AG04450 (cell line): ENCODE data around the gene GRIN2C. TPM values are rescaled to one million over a fixed set of nuclear protein-coding genes. Genes with fewer than 3 reads are reported as not detected.

Experiments
- CTCF ChIA-PET: fragments of 300-600, 350-600 bp; formaldehyde crosslinking; extraction: SDS; loops from one replicate; lab custom pipeline; 2022; ENCODE audit warnings: antibody characterized with exemption, inconsistent platforms; lab: Charles Lee
- POLR2A ChIA-PET: fragments of 350-600 bp; formaldehyde crosslinking; extraction: SDS; loops from one replicate; lab custom pipeline; 2021; ENCODE audit warnings: antibody characterized with exemption, inconsistent platforms; lab: Yijun Ruan, JAX
- DNase-seq: peaks from one replicate; pipeline ENCODE4 v3.0.0-alpha.2; 2011; ENCODE audit warnings: low read depth, low spot score
- H3K27ac ChIP-seq: one replicate; pipeline ENCODE4 v1.5.1; 2012; ENCODE audit warnings: low read depth, low read length, control low read depth
- H3K27me3 ChIP-seq: one replicate; pipeline ENCODE4 v1.6.0; 2012; ENCODE audit warnings: low read length; ENCODE audit not compliant: control insufficient read depth, insufficient read depth
- H3K4me3 ChIP-seq: 2 replicates; pipeline ENCODE4 v1.5.1; 2011; ENCODE audit warnings: mild to moderate bottlenecking, low read depth, low read length, control low read depth
- H3K9me3 ChIP-seq: 2 replicates; pipeline ENCODE4 v1.5.1; 2012; ENCODE audit warnings: low read length; ENCODE audit not compliant: control insufficient read depth, insufficient read depth
- polyA plus RNA-seq: library from polyadenylated mRNA; depleted of rRNA; stranded (reverse); fragments of >200 nt; gene quantifications from 2 replicates; pipeline ENCODE4 v1.2.3, GENCODE V29; 2011
- TF ChIP-seq, protein P1 (sequence below): IDR thresholded peaks from 2 replicates; pipeline ENCODE4 v1.5.1; 2011; ENCODE audit warnings: low read depth, low read length, control low read depth, inconsistent platforms

GRIN2C gene
- polyA plus RNA-seq, 1 experiment, result not detected

GRCh38 chr17:74804683-74805082 is 55.0 kb downstream of the GRIN2C start:
- Histone ChIP-seq H3K4me3 (no peak overlapping the region), H3K27ac (no peak overlapping the region), H3K27me3 (no peaks in the 10 kb centered on the region), H3K9me3 (no peaks in the 10 kb centered on the region; the same call in 1 of the 2 replicates)
- POLR2A ChIA-PET, result no interaction called here
- TF ChIP-seq, protein P1, sequence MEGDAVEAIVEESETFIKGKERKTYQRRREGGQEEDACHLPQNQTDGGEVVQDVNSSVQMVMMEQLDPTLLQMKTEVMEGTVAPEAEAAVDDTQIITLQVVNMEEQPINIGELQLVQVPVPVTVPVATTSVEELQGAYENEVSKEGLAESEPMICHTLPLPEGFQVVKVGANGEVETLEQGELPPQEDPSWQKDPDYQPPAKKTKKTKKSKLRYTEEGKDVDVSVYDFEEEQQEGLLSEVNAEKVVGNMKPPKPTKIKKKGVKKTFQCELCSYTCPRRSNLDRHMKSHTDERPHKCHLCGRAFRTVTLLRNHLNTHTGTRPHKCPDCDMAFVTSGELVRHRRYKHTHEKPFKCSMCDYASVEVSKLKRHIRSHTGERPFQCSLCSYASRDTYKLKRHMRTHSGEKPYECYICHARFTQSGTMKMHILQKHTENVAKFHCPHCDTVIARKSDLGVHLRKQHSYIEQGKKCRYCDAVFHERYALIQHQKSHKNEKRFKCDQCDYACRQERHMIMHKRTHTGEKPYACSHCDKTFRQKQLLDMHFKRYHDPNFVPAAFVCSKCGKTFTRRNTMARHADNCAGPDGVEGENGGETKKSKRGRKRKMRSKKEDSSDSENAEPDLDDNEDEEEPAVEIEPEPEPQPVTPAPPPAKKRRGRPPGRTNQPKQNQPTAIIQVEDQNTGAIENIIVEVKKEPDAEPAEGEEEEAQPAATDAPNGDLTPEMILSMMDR, result no peak
- CTCF ChIA-PET, result interaction anchor here (1.8 to 3.5 kb wide), 2 partner anchors 13 to 59 kb away, joined by 5 to 19 read pairs; no protein-coding TSS in a partner anchor
- no peak for DNase-seq

- H3K27me3 ChIP-seq, result no peaks in the 10 kb centered on the region
- no peak overlapping the region for H3K4me3 ChIP-seq
- POLR2A ChIA-PET, result no interaction called here
- no peak for DNase-seq
- CTCF ChIA-PET, result interaction anchor here (0.7 to 3.5 kb wide), 3 partner anchors 13 to 58 kb away, joined by 3 to 19 read pairs (median 5); no protein-coding TSS in a partner anchor
- TF ChIP-seq, protein P1, result no peak
- no peaks in the 10 kb centered on the region for H3K9me3 ChIP-seq
- no peak overlapping the region for H3K27ac ChIP-seq
These were observed 55.7 kb downstream of the GRIN2C start for GRCh38 chr17:74803971-74804370.

- TF ChIP-seq, protein P1, result no peak
- CTCF ChIA-PET, result interaction anchor here (0.7 to 3.5 kb wide), 3 partner anchors 12 to 59 kb away, joined by 3 to 19 read pairs (median 5); no protein-coding TSS in a partner anchor
- H3K27me3 ChIP-seq, result no peaks in the 10 kb centered on the region
- H3K4me3 ChIP-seq, result no peak overlapping the region
- POLR2A ChIA-PET, result no interaction called here
- H3K9me3 ChIP-seq, result no peaks in the 10 kb centered on the region
- H3K27ac ChIP-seq, result no peak overlapping the region
- DNase-seq, result no peak
These were observed 56.2 kb downstream of the GRIN2C start for GRCh38 chr17:74803388-74803930.

- TF ChIP-seq, protein P1, result no peak
- POLR2A ChIA-PET, result no interaction called here
- DNase-seq, result no peak
- H3K27me3 ChIP-seq, result no peaks in the 10 kb centered on the region
- H3K27ac ChIP-seq, result no peak overlapping the region
- H3K4me3 ChIP-seq, result no peak overlapping the region
- CTCF ChIA-PET, result no interaction called here
- H3K9me3 ChIP-seq, result no peaks in the 10 kb centered on the region
These were observed 57.8 kb downstream of the GRIN2C start for GRCh38 chr17:74801896-74802295.

GRCh38 chr17:74800531-74800930 is 59.2 kb downstream of the GRIN2C start:
- ChIA-PET POLR2A (no interaction called here), CTCF (no interaction called here)
- H3K27me3 ChIP-seq, result no peaks in the 10 kb centered on the region
- no peaks in the 10 kb centered on the region for H3K9me3 ChIP-seq
- DNase-seq, result no peak
- H3K4me3 ChIP-seq, result no peak overlapping the region
- H3K27ac ChIP-seq, result no peak overlapping the region
- TF ChIP-seq, protein P1, result no peak
